GM19025 (cell line): ENCODE measurements around the gene SMPD3.

Experiments used
- ATAC-seq: cut with Tn5 transposase; IDR thresholded peaks from one replicate; pipeline ENCODE4 v1.9.1; 2021; ENCODE audit warnings: mild to moderate bottlenecking, low read depth, moderate library complexity; ENCODE audit not compliant: unreplicated experiment

Gene SMPD3

GRCh38 chr16:68344252-68344651 is 104.1 kb downstream of the SMPD3 start:
- ATAC-seq: no peak

GRCh38 chr16:68343137-68343536 is 105.2 kb downstream of the SMPD3 start:
- ATAC-seq: no peak

- ATAC-seq: no peak
Observed at GRCh38 chr16:68342620-68343019, 105.7 kb downstream of the SMPD3 start.

- ATAC-seq: no peak
Observed at GRCh38 chr16:68339214-68339613, 109.1 kb downstream of the SMPD3 start.

GRCh38 chr16:68338326-68339119 is 109.8 kb downstream of the SMPD3 start:
- ATAC-seq: no peak

GRCh38 chr16:68335175-68335574 is 113.1 kb downstream of the SMPD3 start:
- no peak for ATAC-seq

GRCh38 chr16:68332411-68333121 is 115.7 kb downstream of the SMPD3 start:
- ATAC-seq: no peak

GRCh38 chr16:68331879-68332410 is 116.4 kb downstream of the SMPD3 start:
- ATAC-seq: no peak

GRCh38 chr16:68328860-68329390 is 119.4 kb downstream of the SMPD3 start:
- no peak for ATAC-seq

- ATAC-seq: peak; percentile 81
Observed at GRCh38 chr16:68328151-68328859, 120.0 kb downstream of the SMPD3 start.

- no peak for ATAC-seq
Observed at GRCh38 chr16:68324780-68325357, 123.4 kb downstream of the SMPD3 start.

- no peak for ATAC-seq
Observed at GRCh38 chr16:68324336-68324735, 124.0 kb downstream of the SMPD3 start.

- no peak for ATAC-seq
Observed at GRCh38 chr16:68319185-68319908, 129.0 kb downstream of the SMPD3 start.

GRCh38 chr16:68313116-68313515 is 135.2 kb downstream of the SMPD3 start:
- no peak for ATAC-seq

- ATAC-seq: peak; percentile 97
Observed at GRCh38 chr16:68310774-68311511, 137.4 kb downstream of the SMPD3 start, which contains the start of the genes PRMT7 and SLC7A6OS. PRMT7 (plus strand) TSS chr16:68311019; CDS start chr16:68315980, 4,961 bp downstream. SLC7A6OS (minus strand) TSS chr16:68310946; CDS start chr16:68310926, 20 bp downstream.

- ATAC-seq: peak; percentile 23
Observed at GRCh38 chr16:68310437-68310773, 137.9 kb downstream of the SMPD3 start.

GRCh38 chr16:68309799-68310198 is 138.5 kb downstream of the SMPD3 start:
- no peak for ATAC-seq
